PFSK-1 (cell line): ENCODE measurements around the gene PROC.

Source experiments
- FOXP2 ChIP-seq: optimal IDR thresholded peaks from 2 replicates; pipeline ENCODE3; 2011; ENCODE audit warnings: borderline replicate concordance, control low read depth, inconsistent platforms; ENCODE audit not compliant: insufficient read depth; ENCODE audit errors: extremely low read length, extremely low read depth
- TF ChIP-seq, protein P1 (sequence below), 2 experiments: IDR thresholded peaks; 2 replicates each; pipeline versions ENCODE4 v1.6.1 to v1.8.0; 2011 to 2012; ENCODE audit warnings: low read depth in 2 of 2, low read length in 2 of 2, control low read depth in 1 of 2, inconsistent platforms in 1 of 2, mild to moderate bottlenecking in 1 of 2, moderate library complexity in 1 of 2; ENCODE audit not compliant: insufficient read depth in 1 of 2

DNA sequence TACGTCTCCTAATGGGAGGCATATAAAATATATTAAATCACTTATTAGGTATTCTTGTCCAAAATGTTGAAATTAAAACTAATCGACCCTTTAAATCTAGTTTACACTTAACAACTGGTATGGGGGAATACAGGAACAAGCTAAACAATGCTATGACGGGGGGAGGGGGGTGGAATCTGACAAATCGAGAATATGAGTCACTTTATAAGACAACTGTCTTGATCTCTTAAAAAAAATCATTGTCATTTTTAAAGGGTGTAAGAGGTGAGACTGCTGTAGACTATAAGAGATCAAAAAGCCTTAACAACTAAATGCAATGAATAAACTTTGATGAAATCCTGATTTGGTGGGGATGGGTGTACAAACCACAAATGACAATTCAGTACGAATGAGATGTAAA lies 36.5 kb upstream of the PROC start:
- TF ChIP-seq, protein P1, sequence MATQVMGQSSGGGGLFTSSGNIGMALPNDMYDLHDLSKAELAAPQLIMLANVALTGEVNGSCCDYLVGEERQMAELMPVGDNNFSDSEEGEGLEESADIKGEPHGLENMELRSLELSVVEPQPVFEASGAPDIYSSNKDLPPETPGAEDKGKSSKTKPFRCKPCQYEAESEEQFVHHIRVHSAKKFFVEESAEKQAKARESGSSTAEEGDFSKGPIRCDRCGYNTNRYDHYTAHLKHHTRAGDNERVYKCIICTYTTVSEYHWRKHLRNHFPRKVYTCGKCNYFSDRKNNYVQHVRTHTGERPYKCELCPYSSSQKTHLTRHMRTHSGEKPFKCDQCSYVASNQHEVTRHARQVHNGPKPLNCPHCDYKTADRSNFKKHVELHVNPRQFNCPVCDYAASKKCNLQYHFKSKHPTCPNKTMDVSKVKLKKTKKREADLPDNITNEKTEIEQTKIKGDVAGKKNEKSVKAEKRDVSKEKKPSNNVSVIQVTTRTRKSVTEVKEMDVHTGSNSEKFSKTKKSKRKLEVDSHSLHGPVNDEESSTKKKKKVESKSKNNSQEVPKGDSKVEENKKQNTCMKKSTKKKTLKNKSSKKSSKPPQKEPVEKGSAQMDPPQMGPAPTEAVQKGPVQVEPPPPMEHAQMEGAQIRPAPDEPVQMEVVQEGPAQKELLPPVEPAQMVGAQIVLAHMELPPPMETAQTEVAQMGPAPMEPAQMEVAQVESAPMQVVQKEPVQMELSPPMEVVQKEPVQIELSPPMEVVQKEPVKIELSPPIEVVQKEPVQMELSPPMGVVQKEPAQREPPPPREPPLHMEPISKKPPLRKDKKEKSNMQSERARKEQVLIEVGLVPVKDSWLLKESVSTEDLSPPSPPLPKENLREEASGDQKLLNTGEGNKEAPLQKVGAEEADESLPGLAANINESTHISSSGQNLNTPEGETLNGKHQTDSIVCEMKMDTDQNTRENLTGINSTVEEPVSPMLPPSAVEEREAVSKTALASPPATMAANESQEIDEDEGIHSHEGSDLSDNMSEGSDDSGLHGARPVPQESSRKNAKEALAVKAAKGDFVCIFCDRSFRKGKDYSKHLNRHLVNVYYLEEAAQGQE (IDR thresholded peaks at IDR 0.05; ENCODE audit: insufficient read depth in 1 of 2, low read depth in 2 of 2, low read length in 2 of 2): no peak
- TF ChIP-seq FOXP2: no peak
